HepG2 (cell line): Measurements from ENCODE around the gene DST. TPM values are rescaled to one million over a fixed set of nuclear protein-coding genes. Genes with fewer than 3 reads are reported as not detected.
A peak's percentile ranks its signal among the peaks of the same experiment; 100 is the strongest.

Experiments used
- AKAP8 ChIP-seq: sonication (generic); formaldehyde crosslinking; IDR thresholded peaks from 2 replicates; pipeline ENCODE4 v1.5.1; 2020; ENCODE audit warnings: mild to moderate bottlenecking, missing genetic modification reagents
- ATRX ChIP-seq: sonication (generic); formaldehyde crosslinking; IDR thresholded peaks from 2 replicates; pipeline ENCODE4 v1.4.0; 2020; ENCODE audit warnings: missing genetic modification reagents, borderline replicate concordance
- E2F1 ChIP-seq: sonication (generic); formaldehyde crosslinking; IDR thresholded peaks from 2 replicates; pipeline ENCODE4 v1.5.0; 2020; ENCODE audit warnings: missing genetic modification reagents
- EHMT2 ChIP-seq: fragments of 200-600 bp; sonication (generic); IDR thresholded peaks from 2 replicates; pipeline ENCODE4 v1.7.0; 2017; ENCODE audit warnings: antibody characterized with exemption, low read depth, low read length, borderline replicate concordance
- MAFK ChIP-seq, 2 experiments: IDR thresholded peaks in 1 of 2; conservative IDR thresholded peaks in 1 of 2; 2 replicates each; pipeline ENCODE4 v1.6.1; 2011; ENCODE audit warnings: improper control_type of control experiment in 2 of 2, low read length in 2 of 2
- MYNN ChIP-seq: sonication (generic); formaldehyde crosslinking; IDR thresholded peaks from 2 replicates; pipeline ENCODE4 v1.4.0; 2020; ENCODE audit warnings: mild to moderate bottlenecking, low read depth, missing genetic modification reagents
- NCOR1 ChIP-seq: fragments of 200-600 bp; sonication (generic); IDR thresholded peaks from 2 replicates; pipeline ENCODE4 v1.7.0; 2017; ENCODE audit warnings: antibody characterized with exemption, low read length, borderline replicate concordance
- RFXANK ChIP-seq: IDR thresholded peaks from 2 replicates; pipeline ENCODE4 v1.6.1; 2016
- SMC3 ChIP-seq: IDR thresholded peaks from 2 replicates; pipeline ENCODE4 v1.6.1; 2011; ENCODE audit warnings: low read length, improper control_type of control experiment
- THAP11 ChIP-seq: IDR thresholded peaks from 2 replicates; pipeline ENCODE4 v1.6.1; 2016; ENCODE audit warnings: missing biosample characterization, missing genetic modification reagents
- ZBTB10 ChIP-seq: sonication (generic); formaldehyde crosslinking; IDR thresholded peaks from 2 replicates; pipeline ENCODE4 v1.4.0; 2020; ENCODE audit warnings: missing genetic modification reagents, borderline replicate concordance
- ZBTB40 ChIP-seq, 2 experiments: fragments of 450-650 bp in 1 of 2; sonication (generic) in 1 of 2; formaldehyde crosslinking in 1 of 2; IDR thresholded peaks; 2 replicates each; pipeline versions ENCODE4 v1.6.1 to v1.8.0; 2016 to 2022; ENCODE audit warnings: antibody characterized with exemption in 1 of 2, mild to moderate bottlenecking in 1 of 2, missing genetic modification reagents in 1 of 2
- ZNF121 ChIP-seq: sonication (generic); formaldehyde crosslinking; IDR thresholded peaks from 2 replicates; pipeline ENCODE4 v1.5.0; 2020; ENCODE audit warnings: mild to moderate bottlenecking, missing genetic modification reagents
- ZNF331 ChIP-seq: sonication (generic); formaldehyde crosslinking; IDR thresholded peaks from 2 replicates; pipeline ENCODE4 v1.4.0; 2020; ENCODE audit warnings: missing genetic modification reagents
- ZNF430 ChIP-seq: sonication (generic); formaldehyde crosslinking; IDR thresholded peaks from 2 replicates; pipeline ENCODE4 v1.9.0; 2021; ENCODE audit warnings: mild to moderate bottlenecking, missing genetic modification reagents
- ZNF788 ChIP-seq: sonication (generic); formaldehyde crosslinking; IDR thresholded peaks from 2 replicates; pipeline ENCODE4 v1.5.0; 2020; ENCODE audit warnings: mild to moderate bottlenecking, missing genetic modification reagents, borderline replicate concordance
- polyA plus RNA-seq, 8 experiments: library from polyadenylated mRNA; depleted of rRNA in 3 of 8; stranded (reverse) in 7 of 8; unstranded in 1 of 8; fragments of >200 nt; fragmentation: Illumina TruSeq in 4 of 8; extraction: Trizol in 4 of 8; gene quantifications; 2 replicates each; pipeline versions ENCODE4 v1.2.1 to v1.2.3, GENCODE V29; 2011 to 2016; ENCODE audit warnings: low read depth in 4 of 8, missing spikeins in 1 of 8, mixed read lengths in 1 of 8; ENCODE audit not compliant: insufficient read depth in 1 of 8
- total RNA-seq, 5 experiments: library from RNA; depleted of rRNA; stranded (reverse); fragments of >200 nt; fragmentation: Illumina TruSeq; extraction: Trizol; gene quantifications; 2 replicates each; pipeline ENCODE4 v1.2.3, GENCODE V29; 2016; ENCODE audit warnings: low read depth in 1 of 5

DST gene
- total and polyA plus RNA-seq, 2 of the 13 experiments (the other 11 are each of a cell fraction or from before 2014, with no cell fraction given), result 64.4 to 89.0 TPM

- TF ChIP-seq ATRX (CRISPR knock-in tag) (no peak), ZNF788 (CRISPR knock-in tag) (peak; percentile 53; the same call in 1 of the 2 replicates), MAFK (conservative IDR thresholded peaks at IDR 0.05 in 1 of 2, IDR thresholded peaks at IDR 0.05 in 1 of 2; ENCODE audit: low read length in 2 of 2) (no peak), EHMT2 (no peak; the same call in 1 of the 2 replicates), ZBTB40 (IDR thresholded peaks at IDR 0.05) (no peak), ZBTB40 (CRISPR knock-in tag; IDR thresholded peaks at IDR 0.05) (no peak; the same call in 1 of the 2 replicates), SMC3 (no peak), ZNF331 (peak; percentile 82; the same call in 1 of the 2 replicates), MYNN (no peak), RFXANK (CRISPR knock-in tag) (0 out of 2 replicates have a peak, but pooled peaks have one; percentile 54), E2F1 (no peak), ZBTB10 (CRISPR knock-in tag) (peak; percentile 65; the same call in 1 of the 2 replicates), THAP11 (CRISPR knock-in tag) (peak; percentile 73), NCOR1 (peak; percentile 93; the same call in 1 of the 2 replicates), ZNF430 (CRISPR knock-in tag) (no peak), ZNF121 (CRISPR knock-in tag) (no peak), AKAP8 (CRISPR knock-in tag) (0 out of 2 replicates have a peak, but pooled peaks have one; percentile 47)
Observed at GRCh38 chr6:56683882-56684281, 41.2 kb upstream of the DST start (continued).
